Measurements from ENCODE around the gene OVOL2. TPM values are rescaled to one million over a fixed set of nuclear protein-coding genes. Genes with fewer than 3 reads are reported as not detected.

The OVOL2 gene
- total and polyA plus RNA-seq, 2 of the 4 experiments (the other 2 are of a cell fraction): not detected

GRCh38 chr20:18052856-18053255 is 4.9 kb downstream of the OVOL2 start:
- no peaks in the 10 kb centered on the region for H3K79me1 ChIP-seq (ENCODE audit: low read depth in 1 of 2, low read length in 2 of 2)
- H3K36me3 ChIP-seq (ENCODE audit: control insufficient read depth, insufficient read depth, low read length): no peaks in the 10 kb centered on the region
- dilution Hi-C loops (cut with HindIII; ENCODE audit: low sequenced_read_pairs, unreplicated experiment) (no loop called here), in situ Hi-C loops (cut with MboI; ENCODE audit: low sequenced_read_pairs) (no loop called here), intact Hi-C loops (cut with micrococcal nuclease) (no loop called here)
- peaks cover 2% of the 10 kb centered on the region; the same call in 1 of the 2 replicates for H3K4me1 ChIP-seq (ENCODE audit: control insufficient read depth, insufficient read depth, low read length)
- no peak overlapping the region for H3K23ac ChIP-seq (ENCODE audit: low read depth, low read length)
- no peak overlapping the region for H2BK20ac ChIP-seq (ENCODE audit: low read depth, low read length)
- BruUV-seq (replicated peaks): no TSS peak
- H2BK5ac ChIP-seq (ENCODE audit: low read depth, low read length, poor library complexity, severe bottlenecking): no peak overlapping the region
- H3K9me1 ChIP-seq (ENCODE audit: insufficient read depth, low read length): no peaks in the 10 kb centered on the region
- H4K91ac ChIP-seq (ENCODE audit: insufficient read depth, low read depth, low read length): no peak overlapping the region
- POLR2A ChIA-PET (ENCODE audit: unreplicated experiment): no interaction called here
- no peak overlapping the region for H3K4me3 ChIP-seq (ENCODE audit: insufficient read depth, low read depth, low read length)
- no peak for ATAC-seq (ENCODE audit: low read depth)
- no peak for DNase-seq
- no peak overlapping the region for H2AK5ac ChIP-seq (ENCODE audit: low read depth, low read length)
- no peak overlapping the region for H3K14ac ChIP-seq (replicated peaks; ENCODE audit: low read depth, low read length)
- H3K27me3 ChIP-seq (ENCODE audit: control insufficient read depth, insufficient read depth, low read length): peaks cover 55% of the 10 kb centered on the region
- H3K18ac ChIP-seq (ENCODE audit: low read depth, low read length): no peak overlapping the region
- H4K20me1 ChIP-seq (ENCODE audit: insufficient read depth, low read length): no peaks in the 10 kb centered on the region
- H4K5ac ChIP-seq (ENCODE audit: low read depth, low read length): no peak overlapping the region
- H2BK120ac ChIP-seq (ENCODE audit: low read depth, low read length): no peak overlapping the region
- WGBS, 2 experiments (ENCODE audit: extremely low coverage in 2 of 2, insufficient read length in 1 of 2): 100% methylated on average over 1 of the region's 4 CpGs; no CpG with 5 or more reads in 1 of the 2 experiments
- H3K4ac ChIP-seq (ENCODE audit: low read depth, low read length): no peak overlapping the region
- no peak overlapping the region for H2AFZ ChIP-seq (replicated peaks; ENCODE audit: low read length, poor library complexity)
- H3K56ac ChIP-seq (ENCODE audit: extremely low read depth, insufficient read depth, low read length): no peak overlapping the region
- TF ChIP-seq BHLHE40 (IDR thresholded peaks at IDR 0.05; ENCODE audit: low read depth, low read length) (no peak), MAFK (IDR thresholded peaks at IDR 0.05; ENCODE audit: low read depth, low read length) (no peak), CEBPB (IDR thresholded peaks at IDR 0.05; ENCODE audit: low read depth, low read length) (no peak), RAD21 (IDR thresholded peaks at IDR 0.05; ENCODE audit: low read length) (no peak), RFX5 (IDR thresholded peaks at IDR 0.05; ENCODE audit: low read depth, low read length) (no peak), POLR2A (IDR thresholded peaks at IDR 0.05; ENCODE audit: low read depth, low read length) (no peak), ELK1 (IDR thresholded peaks at IDR 0.05; ENCODE audit: borderline replicate concordance, low read depth, low read length) (no peak), CTCF (conservative IDR thresholded peaks at IDR 0.05; ENCODE audit: low read depth, low read length) (no peak), RCOR1 (IDR thresholded peaks at IDR 0.05; ENCODE audit: insufficient replicate concordance, low read length) (no peak), USF2 (IDR thresholded peaks at IDR 0.05; ENCODE audit: low read depth, low read length) (no peak), NFE2L2 (IDR thresholded peaks at IDR 0.05; ENCODE audit: low read depth, low read length) (no peak), MXI1 (IDR thresholded peaks at IDR 0.05; ENCODE audit: borderline replicate concordance, low read depth, low read length) (no peak), MAZ (IDR thresholded peaks at IDR 0.05; ENCODE audit: borderline replicate concordance, low read depth, low read length) (no peak), CHD1 (IDR thresholded peaks at IDR 0.05; ENCODE audit: low read depth, low read length) (no peak), SMC3 (IDR thresholded peaks at IDR 0.05; ENCODE audit: low read depth, low read length) (no peak), FOS (IDR thresholded peaks at IDR 0.05; ENCODE audit: low read depth, low read length) (no peak)
- no peaks in the 10 kb centered on the region for H3K9me3 ChIP-seq (ENCODE audit: control insufficient read depth, insufficient read depth, low read length)
- H2AK9ac ChIP-seq (replicated peaks; ENCODE audit: low read depth, low read length, poor library complexity): no peak overlapping the region
- CTCF ChIA-PET: no interaction called here
- no peak overlapping the region for H3K4me2 ChIP-seq (ENCODE audit: low read depth, low read length)
- no peak overlapping the region for H2BK15ac ChIP-seq (ENCODE audit: low read depth, low read length)
- H3K27ac ChIP-seq (ENCODE audit: insufficient read depth, low read length): no peak overlapping the region
- H3K9ac ChIP-seq (ENCODE audit: low read depth, low read length): no peak overlapping the region
- H4K8ac ChIP-seq (ENCODE audit: low read depth in 2 of 2, low read length in 2 of 2): no peak overlapping the region

Measured in IMR-90 (cell line).